ENCODE results near the gene SETD5. TPM values are rescaled to one million over a fixed set of nuclear protein-coding genes. Genes with fewer than 3 reads are reported as not detected.

Gene SETD5
- total and polyA plus RNA-seq, 8 donors = 25.5 to 78.0 (median 40.7) TPM

DNA sequence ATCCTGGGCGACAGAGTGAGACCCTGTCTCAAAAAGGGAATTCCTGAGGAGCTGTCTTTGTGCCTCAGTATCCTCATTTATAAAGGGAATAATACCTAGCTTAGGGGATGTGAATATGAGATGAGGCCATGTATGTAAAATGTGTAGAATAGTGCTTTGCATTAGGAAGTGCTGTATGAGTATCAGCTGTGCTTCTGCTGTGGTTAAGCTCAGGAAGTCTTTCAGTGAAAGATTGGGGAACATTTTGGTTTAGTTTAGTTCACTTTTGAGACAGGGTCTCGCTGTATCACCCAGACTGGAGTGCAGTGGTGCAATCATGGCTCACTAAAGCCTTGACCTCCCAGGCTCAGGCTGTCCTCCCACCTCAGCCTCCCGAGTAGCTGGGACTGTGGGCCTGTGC, 23.9 kb upstream of the SETD5 start:
- intact Hi-C loops (cut with DNase I) = no loop called here
- H3K36me3 ChIP-seq = peaks cover 0 to 68% (median 17%) of the 10 kb centered on the region in 3 donors
- DNase-seq = no peak
- FAIRE-seq = no peak
- no peaks in the 10 kb centered on the region for H3K27me3 ChIP-seq
- no peak for ATAC-seq
- no peaks in the 10 kb centered on the region for H3K9me3 ChIP-seq
- no peak overlapping the region for H3K4me3 ChIP-seq
- WGBS, 2 donors = 89 to 93% methylated on average over 3 of the region's 3 CpGs
- H3K4me1 ChIP-seq = no peaks in the 10 kb centered on the region
- TF ChIP-seq, protein P1, sequence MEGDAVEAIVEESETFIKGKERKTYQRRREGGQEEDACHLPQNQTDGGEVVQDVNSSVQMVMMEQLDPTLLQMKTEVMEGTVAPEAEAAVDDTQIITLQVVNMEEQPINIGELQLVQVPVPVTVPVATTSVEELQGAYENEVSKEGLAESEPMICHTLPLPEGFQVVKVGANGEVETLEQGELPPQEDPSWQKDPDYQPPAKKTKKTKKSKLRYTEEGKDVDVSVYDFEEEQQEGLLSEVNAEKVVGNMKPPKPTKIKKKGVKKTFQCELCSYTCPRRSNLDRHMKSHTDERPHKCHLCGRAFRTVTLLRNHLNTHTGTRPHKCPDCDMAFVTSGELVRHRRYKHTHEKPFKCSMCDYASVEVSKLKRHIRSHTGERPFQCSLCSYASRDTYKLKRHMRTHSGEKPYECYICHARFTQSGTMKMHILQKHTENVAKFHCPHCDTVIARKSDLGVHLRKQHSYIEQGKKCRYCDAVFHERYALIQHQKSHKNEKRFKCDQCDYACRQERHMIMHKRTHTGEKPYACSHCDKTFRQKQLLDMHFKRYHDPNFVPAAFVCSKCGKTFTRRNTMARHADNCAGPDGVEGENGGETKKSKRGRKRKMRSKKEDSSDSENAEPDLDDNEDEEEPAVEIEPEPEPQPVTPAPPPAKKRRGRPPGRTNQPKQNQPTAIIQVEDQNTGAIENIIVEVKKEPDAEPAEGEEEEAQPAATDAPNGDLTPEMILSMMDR (IDR thresholded peaks at IDR 0.05) = no peak
- no peak overlapping the region for H3K27ac ChIP-seq

DNA sequence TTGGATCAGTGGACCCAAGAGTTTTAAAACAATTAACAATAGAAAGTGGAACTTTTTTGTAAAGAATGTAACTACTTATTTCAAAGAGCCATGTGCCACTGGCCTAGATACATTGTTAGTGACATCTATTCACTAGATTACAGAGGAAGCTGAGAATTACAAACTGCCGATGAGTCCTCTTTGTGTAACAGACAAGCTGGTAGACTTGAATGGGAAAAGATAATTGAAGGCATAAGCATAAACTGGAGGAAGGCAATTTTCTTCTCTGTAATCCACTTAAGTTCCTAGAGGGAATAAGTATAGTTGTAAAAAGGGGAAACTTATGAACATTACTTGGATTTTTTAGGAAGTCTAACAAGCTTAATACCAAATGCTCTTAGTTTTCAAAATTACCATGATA, 19.4 kb upstream of the SETD5 start:
- Histone ChIP-seq H3K4me3 (no peak overlapping the region), H3K36me3 (peaks cover 0 to 44% (median 4%) of the 10 kb centered on the region in 3 donors), H3K9me3 (no peaks in the 10 kb centered on the region), H3K4me1 (no peaks in the 10 kb centered on the region), H3K27ac (no peak overlapping the region), H3K27me3 (no peaks in the 10 kb centered on the region)
- no peak for ATAC-seq
- DNase-seq = no peak
- TF ChIP-seq, protein P1 (IDR thresholded peaks at IDR 0.05) = no peak
- WGBS, 2 donors = 97 to 98% methylated on average over 1 of the region's 1 CpG
- intact Hi-C loops (cut with DNase I) = no loop called here
- FAIRE-seq = no peak

DNA sequence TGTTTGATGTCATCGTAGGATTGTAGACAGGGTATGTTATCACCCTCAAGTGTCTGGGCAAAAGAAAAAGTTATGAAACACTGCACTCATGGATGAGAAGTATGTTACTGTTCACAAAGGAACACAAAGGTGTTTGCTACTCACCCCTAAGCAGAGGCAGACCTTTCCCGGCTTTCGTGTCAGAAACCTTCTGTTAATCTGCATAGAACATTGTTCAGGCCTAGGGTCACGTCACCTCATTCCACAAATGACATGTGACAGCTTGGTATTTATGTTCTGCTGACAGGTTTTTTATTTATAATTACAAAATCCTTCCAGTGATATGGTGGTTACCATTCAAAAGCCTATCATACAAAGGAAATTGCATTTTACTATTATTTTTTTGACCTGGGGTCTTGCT, 18.1 kb upstream of the SETD5 start:
- Histone ChIP-seq H3K4me1 (no peaks in the 10 kb centered on the region), H3K9me3 (no peaks in the 10 kb centered on the region), H3K27ac (no peak overlapping the region), H3K36me3 (peaks cover 0 to 37% (median 11%) of the 10 kb centered on the region in 3 donors), H3K27me3 (no peaks in the 10 kb centered on the region), H3K4me3 (no peak overlapping the region)
- FAIRE-seq (no peak), ATAC-seq (no peak), DNase-seq (no peak)
- TF ChIP-seq, protein P1 (IDR thresholded peaks at IDR 0.05) = no peak
- WGBS, 2 donors = 61 to 63% methylated on average over 4 of the region's 4 CpGs
- intact Hi-C loops (cut with DNase I) = no loop called here

DNA sequence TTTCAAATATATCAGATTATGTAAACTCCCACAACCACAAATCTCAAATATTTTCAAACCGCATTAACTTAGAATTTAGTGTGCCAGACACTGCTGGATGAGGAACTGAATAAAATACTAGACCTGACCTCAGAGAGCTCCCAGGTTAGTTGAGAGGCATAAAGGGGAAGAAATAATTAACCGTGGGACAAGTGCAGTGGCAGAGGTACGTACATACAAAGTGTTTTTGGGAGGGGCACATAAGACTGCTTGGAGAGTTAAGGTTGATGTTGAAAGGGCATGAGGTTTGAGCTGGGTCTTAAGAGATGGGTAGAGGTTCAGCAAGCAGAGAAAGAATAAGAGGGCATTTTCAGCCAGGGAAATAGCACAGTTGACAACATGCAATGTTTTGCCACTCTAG, 17.4 kb upstream of the SETD5 start:
- Histone ChIP-seq H3K27me3 (no peaks in the 10 kb centered on the region), H3K4me3 (no peak overlapping the region), H3K36me3 (peaks cover 0 to 39% (median 12%) of the 10 kb centered on the region in 3 donors), H3K9me3 (no peaks in the 10 kb centered on the region), H3K27ac (no peak overlapping the region), H3K4me1 (no peaks in the 10 kb centered on the region)
- DNase-seq (no peak), FAIRE-seq (no peak), ATAC-seq (no peak)
- intact Hi-C loops (cut with DNase I) = loop anchor here in 1 of 3 donors (10.0 kb wide), 1 partner anchor 85 kb away; no protein-coding TSS in a partner anchor
- TF ChIP-seq, protein P1 (IDR thresholded peaks at IDR 0.05) = no peak
- WGBS, 2 donors = 77 to 79% methylated on average over 3 of the region's 3 CpGs

DNA sequence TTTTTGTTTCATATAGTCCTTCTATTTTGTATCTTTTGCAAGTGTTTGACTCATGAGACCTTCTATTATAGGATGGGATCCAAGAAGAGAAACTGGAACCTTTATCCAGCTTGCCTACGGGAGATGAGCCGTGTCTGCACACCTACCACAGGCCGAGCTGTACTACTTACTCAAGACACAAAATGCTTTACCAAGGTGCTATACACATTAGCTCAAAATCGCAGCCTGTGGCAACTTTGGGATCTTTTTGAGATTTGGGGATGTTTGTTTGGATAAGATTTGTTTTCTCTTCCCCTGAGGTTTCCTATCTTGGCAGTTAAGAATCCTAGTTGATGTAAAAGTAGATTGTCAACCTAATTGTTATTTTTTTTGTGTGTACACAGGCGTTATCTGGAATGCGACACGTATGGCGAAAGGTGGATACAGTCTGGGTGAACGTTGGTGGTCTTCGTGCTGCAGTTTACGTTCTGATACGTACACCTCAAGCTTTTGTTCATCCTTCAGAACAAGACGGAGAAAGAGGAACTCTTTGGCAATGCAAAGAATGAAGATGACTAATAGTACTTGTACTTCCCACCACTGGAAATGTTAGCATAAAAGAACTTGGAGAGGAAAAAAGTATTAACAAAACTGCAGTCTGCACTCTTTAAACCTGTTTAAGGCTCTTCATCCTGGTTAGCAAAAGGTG, 13.1 kb upstream of the SETD5 start:
- Histone ChIP-seq H3K4me3 (no peak overlapping the region), H3K27ac (no peak overlapping the region), H3K36me3 (peaks cover 3 to 45% (median 29%) of the 10 kb centered on the region in 3 donors), H3K4me1 (no peaks in the 10 kb centered on the region), H3K27me3 (no peaks in the 10 kb centered on the region), H3K9me3 (no peaks in the 10 kb centered on the region)
- FAIRE-seq (no peak), ATAC-seq (no peak), DNase-seq (no peak)
- intact Hi-C loops (cut with DNase I) = loop anchor here in 1 of 3 donors (10.0 kb wide), 1 partner anchor 81 kb away; no protein-coding TSS in a partner anchor
- TF ChIP-seq, protein P1 (IDR thresholded peaks at IDR 0.05) = no peak
- WGBS, 2 donors = 74 to 79% methylated on average over 13 of the region's 13 CpGs

All from pancreas (tissue), 10 donors.